ENCODE results near the gene MAPKBP1.

- TF ChIP-seq CTCF (IDR thresholded peaks at IDR 0.05) (no peak), ZFX (IDR thresholded peaks at IDR 0.05; ENCODE audit: borderline replicate concordance) (no peak)
Measured at GRCh38 chr15:41866872-41867579, 92.7 kb downstream of the MAPKBP1 start.

All from 22Rv1 (cell line).